Glomerular endothelial cell (primary cell): Measurements from ENCODE around the gene PTPRF. TPM values are rescaled to one million over a fixed set of nuclear protein-coding genes. Genes with fewer than 3 reads are reported as not detected.

Source experiments
- DNase-seq: peaks from one replicate; pipeline ENCODE4 v3.0.0-alpha.2; 2011; ENCODE audit warnings: low read depth, low spot score; ENCODE audit errors: extremely low read depth
- total RNA-seq: library from RNA; depleted of rRNA; stranded (reverse); fragments of >200 nt; gene quantifications from 2 replicates; pipeline ENCODE4 v1.2.3, GENCODE V29; 2015

PTPRF gene
- total RNA-seq, 1 donor from 2014 or later, result 345 TPM

- DNase-seq, result no peak
Observed at GRCh38 chr1:43600033-43601020, 69.6 kb downstream of the PTPRF start.

- DNase-seq, result no peak
Observed at GRCh38 chr1:43602990-43603389, 72.3 kb downstream of the PTPRF start.

- no peak for DNase-seq
Observed at GRCh38 chr1:43604192-43604591, 73.5 kb downstream of the PTPRF start.

- DNase-seq, result no peak
Observed at GRCh38 chr1:43605157-43605556, 74.5 kb downstream of the PTPRF start.

GRCh38 chr1:43605766-43606165 is 75.1 kb downstream of the PTPRF start:
- no peak for DNase-seq

GRCh38 chr1:43606624-43607023 is 75.9 kb downstream of the PTPRF start:
- DNase-seq, result no peak

GRCh38 chr1:43608827-43609226 is 78.1 kb downstream of the PTPRF start:
- DNase-seq, result no peak

GRCh38 chr1:43610339-43610738 is 79.7 kb downstream of the PTPRF start:
- no peak for DNase-seq

GRCh38 chr1:43611950-43612349 is 81.3 kb downstream of the PTPRF start:
- no peak for DNase-seq

GRCh38 chr1:43612406-43612805 is 81.7 kb downstream of the PTPRF start:
- DNase-seq, result no peak

- DNase-seq, result no peak
Observed at GRCh38 chr1:43613075-43613942, 82.6 kb downstream of the PTPRF start.

GRCh38 chr1:43614211-43614610 is 83.5 kb downstream of the PTPRF start:
- no peak for DNase-seq

- DNase-seq, result no peak
Observed at GRCh38 chr1:43614891-43615290, 84.2 kb downstream of the PTPRF start.

GRCh38 chr1:43616383-43616782 is 85.7 kb downstream of the PTPRF start:
- no peak for DNase-seq

- no peak for DNase-seq
Observed at GRCh38 chr1:43617011-43617410, 86.3 kb downstream of the PTPRF start.

GRCh38 chr1:43617668-43618067 is 87.0 kb downstream of the PTPRF start:
- no peak for DNase-seq

- DNase-seq, result no peak
Observed at GRCh38 chr1:43618521-43619313, 88.0 kb downstream of the PTPRF start.

- DNase-seq, result no peak
Observed at GRCh38 chr1:43619314-43619790, 88.7 kb downstream of the PTPRF start.

GRCh38 chr1:43619996-43620920 is 89.6 kb downstream of the PTPRF start:
- DNase-seq, result no peak
